Mucosa of descending colon (tissue), 3 donors: ENCODE results near the gene CNR2. TPM values are rescaled to one million over a fixed set of nuclear protein-coding genes. Genes with fewer than 3 reads are reported as not detected.
A peak's percentile ranks its signal among the peaks of the same experiment; 100 is the strongest.
"Not testable (repeated sequence)": the region's sequence is repeated elsewhere in the genome, so short reads cannot be mapped to it uniquely, and the experiment has no call there.

Experiments
- ATAC-seq: fragments of 200-7000 bp; cut with Tn5 transposase; one replicate; pipeline ENCODE4 v1.9.1; 2020; ENCODE audit warnings: mild to moderate bottlenecking, moderate library complexity
- DNase-seq, 3 donors: peaks; one replicate each; pipeline ENCODE4 v3.0.0-alpha.2; 2020
- H3K36me3 ChIP-seq: fragments of 200-600 bp; one replicate; pipeline ENCODE4 v1.8.0; 2021; ENCODE audit warnings: low read depth, mild to moderate bottlenecking
- H3K4me1 ChIP-seq: fragments of 200-600 bp; one replicate; pipeline ENCODE4 v1.8.0; 2021; ENCODE audit warnings: low read depth, mild to moderate bottlenecking
- H3K4me3 ChIP-seq: fragments of 200-600 bp; one replicate; pipeline ENCODE4 v1.8.0; 2021; ENCODE audit warnings: mild to moderate bottlenecking
- H3K9me3 ChIP-seq: fragments of 200-600 bp; one replicate; pipeline ENCODE4 v1.8.0; 2021; ENCODE audit warnings: mild to moderate bottlenecking
- intact Hi-C, 2 donors: fragments of 100-400 bp; cut with DNase I in 1 of 2; cut with micrococcal nuclease in 1 of 2; formaldehyde crosslinking; loops; one replicate each; pipeline versions ENCODE4 v1.11.0 to v1.11.1; 2022; cut with DNase I, micrococcal nuclease
- total RNA-seq, 3 donors: library from RNA; stranded (reverse); fragmentation: NEBNext Ultra II Directional in 2 of 3; extraction: Animal tissue kit (Norgen Biotek cat#: 25700) in 2 of 3; gene quantifications; one replicate each; pipeline versions ENCODE4 v1.2.1 to v1.2.4, GENCODE V29; 2021 to 2023
- TF ChIP-seq, protein P1 (sequence below): fragments of 200-600 bp; IDR thresholded peaks from one replicate; pipeline ENCODE4 v1.8.0; 2022; ENCODE audit warnings: antibody characterized with exemption, mild to moderate bottlenecking
- donor health status: DM: no; HTN: no; CAD: no; lungs with moderate emphysema.
- donor health status: DM: no; HTN: no; CAD: no.
- donor health status: DM: no; HTN: yes; CAD: no.

CNR2 gene
- total RNA-seq, 3 donors from 2014 or later = 0.06 to 0.19 (median 0.17) TPM

DNA sequence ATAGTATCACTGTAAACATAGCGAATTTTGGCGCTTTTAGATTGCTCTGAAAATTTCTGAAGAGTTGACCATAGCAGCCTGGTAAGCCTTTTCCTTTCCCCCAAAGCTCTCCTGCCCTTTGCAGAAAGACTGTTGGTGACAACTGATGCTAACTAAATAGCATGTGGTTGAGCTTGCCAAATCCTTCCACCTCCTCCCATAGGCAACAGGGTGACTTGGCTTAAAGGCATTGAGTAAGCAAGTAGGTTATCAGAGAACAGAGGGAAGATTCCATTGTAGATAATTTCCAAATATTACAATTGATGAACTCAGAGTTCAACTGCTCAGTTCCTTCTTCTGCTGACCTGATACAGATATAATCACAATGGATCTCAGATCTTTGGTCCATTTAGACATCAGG lies 68.0 kb downstream of the CNR2 start:
- H3K4me3 ChIP-seq = no peak overlapping the region
- peaks cover 4% of the 10 kb centered on the region for H3K36me3 ChIP-seq
- ATAC-seq (no peak), DNase-seq (no peak)
- intact Hi-C loops = no loop called here
- TF ChIP-seq, protein P1, sequence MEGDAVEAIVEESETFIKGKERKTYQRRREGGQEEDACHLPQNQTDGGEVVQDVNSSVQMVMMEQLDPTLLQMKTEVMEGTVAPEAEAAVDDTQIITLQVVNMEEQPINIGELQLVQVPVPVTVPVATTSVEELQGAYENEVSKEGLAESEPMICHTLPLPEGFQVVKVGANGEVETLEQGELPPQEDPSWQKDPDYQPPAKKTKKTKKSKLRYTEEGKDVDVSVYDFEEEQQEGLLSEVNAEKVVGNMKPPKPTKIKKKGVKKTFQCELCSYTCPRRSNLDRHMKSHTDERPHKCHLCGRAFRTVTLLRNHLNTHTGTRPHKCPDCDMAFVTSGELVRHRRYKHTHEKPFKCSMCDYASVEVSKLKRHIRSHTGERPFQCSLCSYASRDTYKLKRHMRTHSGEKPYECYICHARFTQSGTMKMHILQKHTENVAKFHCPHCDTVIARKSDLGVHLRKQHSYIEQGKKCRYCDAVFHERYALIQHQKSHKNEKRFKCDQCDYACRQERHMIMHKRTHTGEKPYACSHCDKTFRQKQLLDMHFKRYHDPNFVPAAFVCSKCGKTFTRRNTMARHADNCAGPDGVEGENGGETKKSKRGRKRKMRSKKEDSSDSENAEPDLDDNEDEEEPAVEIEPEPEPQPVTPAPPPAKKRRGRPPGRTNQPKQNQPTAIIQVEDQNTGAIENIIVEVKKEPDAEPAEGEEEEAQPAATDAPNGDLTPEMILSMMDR = no peak
- H3K4me1 ChIP-seq = no peaks in the 10 kb centered on the region
- H3K9me3 ChIP-seq = peaks cover 4% of the 10 kb centered on the region

GRCh38 chr1:23843644-23844043 lies 69.5 kb downstream of the CNR2 start:
- ATAC-seq = no peak
- TF ChIP-seq, protein P1 = no peak
- DNase-seq = no peak
- H3K36me3 ChIP-seq = peaks cover 4% of the 10 kb centered on the region
- H3K4me3 ChIP-seq = no peak overlapping the region
- H3K9me3 ChIP-seq = peaks cover 4% of the 10 kb centered on the region
- intact Hi-C loops = no loop called here
- peaks cover 3% of the 10 kb centered on the region for H3K4me1 ChIP-seq

GRCh38 chr1:23838401-23838866 lies 74.7 kb downstream of the CNR2 start:
- Histone ChIP-seq H3K9me3 (no peaks in the 10 kb centered on the region), H3K36me3 (no peaks in the 10 kb centered on the region), H3K4me3 (no peak overlapping the region), H3K4me1 (peaks cover 16% of the 10 kb centered on the region)
- peak; percentile 100 for ATAC-seq
- intact Hi-C loops = no loop called here
- TF ChIP-seq, protein P1 = no peak
- peak; percentile 70 to 88 (median 82) for DNase-seq

DNA sequence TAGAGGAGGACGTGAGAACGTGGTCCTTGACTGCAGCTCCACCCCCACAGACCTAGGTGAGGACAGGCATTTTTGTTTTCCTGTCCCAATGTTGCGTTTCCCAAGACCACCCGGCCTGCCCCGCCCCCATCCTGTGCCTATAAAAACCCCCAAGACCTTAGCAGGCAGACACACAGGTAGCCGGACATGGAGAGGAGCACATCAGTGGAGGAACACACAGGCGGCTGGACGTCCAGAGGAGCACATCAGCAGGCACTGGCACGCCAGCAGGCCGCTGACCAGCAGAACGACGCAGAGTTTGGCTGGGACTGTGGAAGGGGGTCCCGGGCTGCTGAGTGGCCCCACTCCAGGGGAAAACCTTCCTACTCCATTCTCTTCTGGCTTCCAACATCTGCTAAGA lies 75.3 kb downstream of the CNR2 start:
- H3K4me3 ChIP-seq = no peak overlapping the region
- DNase-seq (peak; percentile 23 to 49 (median 46)), ATAC-seq (peak; percentile 15)
- H3K36me3 ChIP-seq = no peaks in the 10 kb centered on the region
- intact Hi-C loops = no loop called here
- no peaks in the 10 kb centered on the region for H3K9me3 ChIP-seq
- TF ChIP-seq, protein P1 = no peak
- peaks cover 16% of the 10 kb centered on the region for H3K4me1 ChIP-seq

DNA sequence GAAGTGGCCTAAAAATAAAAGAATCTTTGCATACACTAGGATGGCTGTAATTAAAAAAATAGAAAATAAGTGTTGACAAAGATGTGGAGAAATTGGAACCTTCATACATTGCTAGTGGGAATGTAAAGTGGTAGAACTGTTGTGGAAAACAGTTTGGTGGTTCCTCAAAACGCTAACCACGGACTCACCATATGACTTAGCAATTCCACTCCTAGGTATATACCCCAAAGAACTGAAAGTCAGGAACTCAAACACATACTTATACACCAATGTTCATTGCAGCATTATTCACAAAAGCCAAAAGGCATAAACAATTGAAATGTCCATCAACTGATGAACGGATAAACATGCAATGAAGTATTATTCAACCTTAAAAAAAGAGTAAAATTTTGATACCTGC lies 77.1 kb downstream of the CNR2 start:
- peaks cover 16% of the 10 kb centered on the region for H3K4me1 ChIP-seq
- H3K4me3 ChIP-seq = no peak overlapping the region
- H3K9me3 ChIP-seq = no peaks in the 10 kb centered on the region
- TF ChIP-seq, protein P1 = no peak
- no peaks in the 10 kb centered on the region for H3K36me3 ChIP-seq
- intact Hi-C loops = no loop called here
- DNase-seq = no peak
- no peak for ATAC-seq

DNA sequence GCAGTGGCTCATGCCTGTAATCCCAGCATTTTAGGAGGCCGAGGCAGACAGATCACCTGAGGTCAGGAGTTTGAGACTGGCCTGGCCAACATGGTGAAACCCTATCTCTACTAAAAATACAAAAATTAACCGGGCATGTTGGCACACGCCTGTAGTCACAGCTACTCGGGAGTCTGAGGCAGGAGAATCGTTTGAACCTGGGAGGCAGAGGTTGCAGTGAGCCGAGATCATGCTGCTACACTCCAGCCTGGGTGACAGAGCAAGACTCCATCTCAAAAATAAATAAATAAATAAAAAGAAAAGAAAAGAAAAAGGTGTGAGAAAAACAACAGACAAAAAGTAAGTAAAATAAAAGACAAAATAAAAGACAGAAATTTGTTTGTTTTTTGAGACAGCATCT lies 79.0 kb downstream of the CNR2 start:
- H3K9me3 ChIP-seq, H3K36me3 ChIP-seq, ATAC-seq, DNase-seq, H3K4me3 ChIP-seq, intact Hi-C loops: not testable (repeated sequence)
- H3K4me1 ChIP-seq = peaks cover 16% of the 10 kb centered on the region
